ENCODE measurements around the gene PSPH.

GRCh38 chr7:56026538-56026937, 24.7 kb downstream of the PSPH start:
- TF ChIP-seq CTCF (conservative IDR thresholded peaks at IDR 0.05; ENCODE audit: low read depth, low read length) (no peak), EZH2 (IDR thresholded peaks at IDR 0.05; ENCODE audit: borderline replicate concordance, low read depth, low read length, poor library complexity, severe bottlenecking) (no peak)
